Measurements from ENCODE around the gene SLC6A9. TPM values are rescaled to one million over a fixed set of nuclear protein-coding genes. Genes with fewer than 3 reads are reported as not detected.

The SLC6A9 gene
- total and polyA plus RNA-seq, 2 of the 8 experiments (the other 6 are each of a cell fraction or from before 2014, with no cell fraction given), result 20.2 to 24.2 TPM

- FAIRE-seq (no peak), DNase-seq (ENCODE audit: low read depth in 1 of 2, low spot score in 2 of 2) (no peak)
- Histone ChIP-seq H3K14ac (ENCODE audit: insufficient read length) (no peak overlapping the region), H4K8ac (ENCODE audit: extremely low read depth, insufficient read depth, low read length) (no peak overlapping the region; the same call in 1 of the 2 replicates), H3K36me3 (ENCODE audit: control insufficient read depth in 2 of 4, insufficient read depth in 4 of 4, low read length in 3 of 4) (peaks cover 0 to 4% (median under 1%) of the 10 kb centered on the region in 4 experiments; a peak in 1 of 8 replicates), H3K27ac (ENCODE audit: low read depth, low read length) (no peak overlapping the region), H2AK5ac (ENCODE audit: low read depth, low read length) (no peak overlapping the region), H3K4me2 (ENCODE audit: insufficient read depth in 1 of 2, low read depth in 2 of 2, low read length in 2 of 2) (no peak overlapping the region), H2BK20ac (ENCODE audit: low read length) (no peak overlapping the region), H3K23me2 (ENCODE audit: low read depth, low read length) (peaks cover 6% of the 10 kb centered on the region; the same call in 1 of the 2 replicates), H3K4ac (replicated peaks; ENCODE audit: insufficient read length, low read depth, low read length) (no peak overlapping the region), H3K18ac (ENCODE audit: extremely low read depth, low read length) (no peak overlapping the region), H3K79me2 (ENCODE audit: control insufficient read depth in 1 of 2, insufficient read depth in 2 of 2, low read length in 2 of 2) (no peaks in the 10 kb centered on the region), H3K27me3 (replicated peaks in 1 of 4; ENCODE audit: control insufficient read depth in 3 of 4, extremely low read depth in 1 of 4, insufficient read depth in 3 of 4, low read length in 3 of 4) (no peaks in the 10 kb centered on the region), H4K91ac (replicated peaks; ENCODE audit: insufficient read length, low read length) (no peak overlapping the region), H4K5ac (ENCODE audit: insufficient read length, low read depth, low read length) (no peak overlapping the region), H3K4me1 (replicated peaks in 1 of 4; ENCODE audit: control insufficient read depth in 3 of 4, insufficient read depth in 4 of 4, low read length in 3 of 4) (no peaks in the 10 kb centered on the region), H2BK120ac (replicated peaks; ENCODE audit: low read depth, low read length) (no peak overlapping the region), H3K9me3 (ENCODE audit: insufficient read depth in 2 of 2, low read depth in 1 of 2, low read length in 1 of 2) (no peaks in the 10 kb centered on the region), H3K23ac (ENCODE audit: insufficient read length) (no peak overlapping the region), H3K9ac (replicated peaks in 1 of 4; ENCODE audit: extremely low read depth in 1 of 4, low read depth in 3 of 4, low read length in 3 of 4) (no peak overlapping the region), H2BK15ac (ENCODE audit: low read length) (no peak overlapping the region), H3K79me1 (ENCODE audit: low read depth, low read length) (no peaks in the 10 kb centered on the region), H4K20me1 (replicated peaks in 1 of 2; ENCODE audit: control insufficient read depth in 1 of 2, insufficient read depth in 2 of 2, low read length in 2 of 2) (peaks cover 0 to 3% of the 10 kb centered on the region in 2 experiments), H3K56ac (replicated peaks; ENCODE audit: insufficient read length, low read depth, low read length) (no peak overlapping the region), H3K4me3 (ENCODE audit: extremely low read depth in 1 of 4, insufficient read depth in 2 of 4, low read depth in 3 of 4, low read length in 4 of 4) (no peak overlapping the region), H2AFZ (ENCODE audit: low read length) (no peak overlapping the region), H2BK5ac (ENCODE audit: low read depth, low read length) (no peak overlapping the region), H2BK12ac (ENCODE audit: low read depth, low read length) (no peak overlapping the region)
- POLR2A ChIA-PET (ENCODE audit: partially characterized antibody), result interaction anchor here (0.7 to 1.1 kb wide), 3 partner anchors 10 to 21 kb away, joined by 3 to 4 read pairs (median 3); no protein-coding TSS in a partner anchor
- WGBS, 2 experiments (ENCODE audit: extremely low coverage in 1 of 2, insufficient coverage in 1 of 2, insufficient read length in 1 of 2, insufficient replicate concordance in 2 of 2, low coverage in 1 of 2, low lambda C conversion rate in 2 of 2, missing lambda C conversion rate in 1 of 2), result 88% methylated on average over 5 of the region's 5 CpGs; no CpG with 5 or more reads in 1 of the 2 experiments
- CTCF ChIA-PET (ENCODE audit: partially characterized antibody), result interaction anchor here (0.7 to 1.4 kb wide), 5 partner anchors 8 to 201 kb away, joined by 3 to 4 read pairs (median 4); no protein-coding TSS in a partner anchor
- TF ChIP-seq RNF2 (IDR thresholded peaks at IDR 0.05; ENCODE audit: borderline replicate concordance, low read depth, low read length, missing control alignments, poor library complexity, severe bottlenecking), result no peak
- TF ChIP-seq SP2 (IDR thresholded peaks at IDR 0.05; ENCODE audit: low read length), result no peak
- no peak for TF ChIP-seq RBBP5 (IDR thresholded peaks at IDR 0.05; ENCODE audit: borderline replicate concordance, low read depth, low read length)
Measured at GRCh38 chr1:43963890-43964289, 67.4 kb downstream of the SLC6A9 start.

Measured in H1 (cell line).